ENCODE results near the gene IL20. TPM values are rescaled to one million over a fixed set of nuclear protein-coding genes. Genes with fewer than 3 reads are reported as not detected.

The IL20 gene
- total and polyA plus RNA-seq, 2 of the 13 experiments (the other 11 are each of a cell fraction or from before 2014, with no cell fraction given): 0.05 TPM; not detected in 1

- POLR2A ChIA-PET: no interaction called here
- Histone ChIP-seq H3K9me3 (ENCODE audit: low read length) (no peaks in the 10 kb centered on the region), H3K79me2 (ENCODE audit: insufficient read depth, low read length) (no peaks in the 10 kb centered on the region), H3K27ac (ENCODE audit: extremely low read length, insufficient read depth, low read length) (no peak overlapping the region), H3K4me1 (ENCODE audit: insufficient read depth, low read length) (no peaks in the 10 kb centered on the region), H3K4me3 (replicated peaks in 1 of 3; ENCODE audit: insufficient read depth in 1 of 3, low read depth in 2 of 3, low read length in 3 of 3) (no peak overlapping the region), H3K9ac (ENCODE audit: insufficient read depth, low read depth, low read length) (no peak overlapping the region), H4K20me1 (ENCODE audit: insufficient read depth, low read length) (no peaks in the 10 kb centered on the region), H3K36me3 (replicated peaks in 1 of 2; ENCODE audit: control insufficient read depth in 1 of 2, insufficient read depth in 2 of 2, low read length in 2 of 2) (no peaks in the 10 kb centered on the region), H3K4me2 (ENCODE audit: low read depth, low read length) (no peak overlapping the region), H3K27me3 (ENCODE audit: control insufficient read depth in 1 of 2, insufficient read depth in 2 of 2, low read length in 2 of 2) (peaks cover 3 to 39% of the 10 kb centered on the region in 2 experiments), H2AFZ (ENCODE audit: low read length) (no peak overlapping the region)
- no TSS peak for BruUV-seq (replicated peaks)
- ATAC-seq (no peak), FAIRE-seq (no peak), DNase-seq (ENCODE audit: low spot score) (no peak)
- intact Hi-C loops (cut with micrococcal nuclease; ENCODE audit: unreplicated experiment): loop anchor here (2.0 to 5.0 kb wide), 3 partner anchors 47 to 179 kb away; partner anchors contain the start of gene IL20
- WGBS (ENCODE audit: low lambda C conversion rate): 20% methylated on average over 12 of the region's 12 CpGs
- in situ Hi-C loops (cut with HindIII; ENCODE audit: extremely low pct_ligation_motif_present, low pct_unique_long_range_greater_than_20kb): loop anchor here (5.0 to 25.0 kb wide), 2 partner anchors 177 to 277 kb away; partner anchors contain the start of gene DYRK3
- CTCF ChIA-PET (ENCODE audit: low intra/inter-chr PET ratio, low total read pairs): no interaction called here
- TF ChIP-seq ATF1 (CRISPR knock-in tag; IDR thresholded peaks at IDR 0.05) (no peak), NFE2L2 (IDR thresholded peaks at IDR 0.05; ENCODE audit: low read length) (no peak), ZNF275 (CRISPR knock-in tag; IDR thresholded peaks at IDR 0.05; ENCODE audit: borderline replicate concordance) (no peak), ZNF800 (CRISPR knock-in tag; IDR thresholded peaks at IDR 0.05) (no peak), NFATC3 (CRISPR knock-in tag; IDR thresholded peaks at IDR 0.05) (no peak), ZNF12 (CRISPR knock-in tag; IDR thresholded peaks at IDR 0.05) (no peak), SUZ12 (IDR thresholded peaks at IDR 0.05; ENCODE audit: low read depth, low read length) (no peak), TERF1 (CRISPR knock-in tag; IDR thresholded peaks at IDR 0.05) (no peak), NFYC (CRISPR knock-in tag; IDR thresholded peaks at IDR 0.05) (no peak), EEA1 (CRISPR knock-in tag; IDR thresholded peaks at IDR 0.05; ENCODE audit: borderline replicate concordance) (no peak), ZNF567 (CRISPR knock-in tag; IDR thresholded peaks at IDR 0.05; ENCODE audit: borderline replicate concordance) (no peak), THYN1 (CRISPR knock-in tag; IDR thresholded peaks at IDR 0.05; ENCODE audit: borderline replicate concordance, low read depth) (no peak), POLR2AphosphoS5 (IDR thresholded peaks at IDR 0.05; ENCODE audit: low read depth, low read length) (no peak), PHF8 (CRISPR knock-in tag; IDR thresholded peaks at IDR 0.05) (no peak), HOXD1 (CRISPR knock-in tag; IDR thresholded peaks at IDR 0.05) (no peak)
- TF ChIP-seq, protein P1, sequence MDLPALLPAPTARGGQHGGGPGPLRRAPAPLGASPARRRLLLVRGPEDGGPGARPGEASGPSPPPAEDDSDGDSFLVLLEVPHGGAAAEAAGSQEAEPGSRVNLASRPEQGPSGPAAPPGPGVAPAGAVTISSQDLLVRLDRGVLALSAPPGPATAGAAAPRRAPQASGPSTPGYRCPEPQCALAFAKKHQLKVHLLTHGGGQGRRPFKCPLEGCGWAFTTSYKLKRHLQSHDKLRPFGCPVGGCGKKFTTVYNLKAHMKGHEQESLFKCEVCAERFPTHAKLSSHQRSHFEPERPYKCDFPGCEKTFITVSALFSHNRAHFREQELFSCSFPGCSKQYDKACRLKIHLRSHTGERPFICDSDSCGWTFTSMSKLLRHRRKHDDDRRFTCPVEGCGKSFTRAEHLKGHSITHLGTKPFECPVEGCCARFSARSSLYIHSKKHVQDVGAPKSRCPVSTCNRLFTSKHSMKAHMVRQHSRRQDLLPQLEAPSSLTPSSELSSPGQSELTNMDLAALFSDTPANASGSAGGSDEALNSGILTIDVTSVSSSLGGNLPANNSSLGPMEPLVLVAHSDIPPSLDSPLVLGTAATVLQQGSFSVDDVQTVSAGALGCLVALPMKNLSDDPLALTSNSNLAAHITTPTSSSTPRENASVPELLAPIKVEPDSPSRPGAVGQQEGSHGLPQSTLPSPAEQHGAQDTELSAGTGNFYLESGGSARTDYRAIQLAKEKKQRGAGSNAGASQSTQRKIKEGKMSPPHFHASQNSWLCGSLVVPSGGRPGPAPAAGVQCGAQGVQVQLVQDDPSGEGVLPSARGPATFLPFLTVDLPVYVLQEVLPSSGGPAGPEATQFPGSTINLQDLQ (CRISPR knock-in tag; IDR thresholded peaks at IDR 0.05): no peak
Observed at GRCh38 chr1:206913766-206914537, 48.5 kb downstream of the IL20 start.
